IPS-20b (cell line): ENCODE results near the gene TRPC4.

Source experiments
- H3K27ac ChIP-seq: one replicate; pipeline ENCODE4 v1.5.1; 2013; ENCODE audit warnings: low read length
- H3K27me3 ChIP-seq: 2 replicates; pipeline ENCODE4 v1.6.1; 2013; ENCODE audit warnings: mild to moderate bottlenecking, low read length, inconsistent platforms; ENCODE audit not compliant: insufficient read depth
- H3K36me3 ChIP-seq: 2 replicates; pipeline ENCODE4 v1.6.1; 2013; ENCODE audit warnings: low read depth, mild to moderate bottlenecking, inconsistent platforms, low read length, moderate library complexity; ENCODE audit not compliant: insufficient read depth
- H3K4me1 ChIP-seq: 2 replicates; pipeline ENCODE4 v1.6.1; 2013; ENCODE audit warnings: mild to moderate bottlenecking, control low read depth, inconsistent platforms, low read length, moderate library complexity; ENCODE audit not compliant: insufficient read depth
- H3K4me3 ChIP-seq: 2 replicates; pipeline ENCODE4 v1.5.1; 2013; ENCODE audit warnings: mild to moderate bottlenecking, low read length, inconsistent platforms
- H3K9ac ChIP-seq: 2 replicates; pipeline ENCODE4 v1.6.1; 2013; ENCODE audit warnings: low read depth, mild to moderate bottlenecking, inconsistent platforms, low read length, moderate library complexity
- H3K9me3 ChIP-seq: 2 replicates; pipeline ENCODE4 v1.6.1; 2013; ENCODE audit warnings: mild to moderate bottlenecking, low read depth, low read length, inconsistent platforms; ENCODE audit not compliant: insufficient read depth

Gene TRPC4

GRCh38 chr13:37715606-37716015, 154.0 kb downstream of the TRPC4 start:
- H3K27ac ChIP-seq, result no peak overlapping the region
- no peaks in the 10 kb centered on the region for H3K9me3 ChIP-seq
- H3K27me3 ChIP-seq, result no peaks in the 10 kb centered on the region
- H3K4me1 ChIP-seq, result no peaks in the 10 kb centered on the region
- H3K4me3 ChIP-seq, result no peak overlapping the region
- H3K9ac ChIP-seq, result no peak overlapping the region
- H3K36me3 ChIP-seq, result no peaks in the 10 kb centered on the region

GRCh38 chr13:37709318-37709717, 160.3 kb downstream of the TRPC4 start:
- H3K4me3 ChIP-seq, result no peak overlapping the region
- H3K36me3 ChIP-seq, result no peaks in the 10 kb centered on the region
- no peak overlapping the region for H3K9ac ChIP-seq
- no peaks in the 10 kb centered on the region for H3K27me3 ChIP-seq
- no peaks in the 10 kb centered on the region for H3K9me3 ChIP-seq
- no peaks in the 10 kb centered on the region for H3K4me1 ChIP-seq
- H3K27ac ChIP-seq, result no peak overlapping the region

- H3K9ac ChIP-seq, result no peak overlapping the region
- H3K4me1 ChIP-seq, result no peaks in the 10 kb centered on the region
- H3K27me3 ChIP-seq, result no peaks in the 10 kb centered on the region
- no peaks in the 10 kb centered on the region for H3K9me3 ChIP-seq
- H3K27ac ChIP-seq, result no peak overlapping the region
- no peak overlapping the region for H3K4me3 ChIP-seq
- no peaks in the 10 kb centered on the region for H3K36me3 ChIP-seq
Observed at GRCh38 chr13:37707739-37708500, 161.7 kb downstream of the TRPC4 start.

- Histone ChIP-seq H3K27me3 (no peaks in the 10 kb centered on the region), H3K9me3 (no peaks in the 10 kb centered on the region), H3K4me1 (no peaks in the 10 kb centered on the region), H3K27ac (no peak overlapping the region), H3K36me3 (no peaks in the 10 kb centered on the region), H3K4me3 (no peak overlapping the region), H3K9ac (no peak overlapping the region)
Observed at GRCh38 chr13:37706041-37706440, 163.5 kb downstream of the TRPC4 start.

- no peak overlapping the region for H3K27ac ChIP-seq
- H3K27me3 ChIP-seq, result no peaks in the 10 kb centered on the region
- no peak overlapping the region for H3K9ac ChIP-seq
- H3K9me3 ChIP-seq, result no peaks in the 10 kb centered on the region
- H3K4me3 ChIP-seq, result no peak overlapping the region
- no peaks in the 10 kb centered on the region for H3K4me1 ChIP-seq
- no peaks in the 10 kb centered on the region for H3K36me3 ChIP-seq
Observed at GRCh38 chr13:37701972-37702371, 167.6 kb downstream of the TRPC4 start.

- Histone ChIP-seq H3K4me3 (no peak overlapping the region), H3K27me3 (no peaks in the 10 kb centered on the region), H3K27ac (no peak overlapping the region), H3K36me3 (no peaks in the 10 kb centered on the region), H3K9ac (no peak overlapping the region), H3K9me3 (no peaks in the 10 kb centered on the region), H3K4me1 (no peaks in the 10 kb centered on the region)
Observed at GRCh38 chr13:37701306-37701705, 168.3 kb downstream of the TRPC4 start.

GRCh38 chr13:37700887-37701286, 168.7 kb downstream of the TRPC4 start:
- H3K27ac ChIP-seq, result no peak overlapping the region

GRCh38 chr13:37695200-37695599, 174.4 kb downstream of the TRPC4 start:
- H3K27ac ChIP-seq, result no peak overlapping the region
- H3K4me3 ChIP-seq, result no peak overlapping the region
- H3K9me3 ChIP-seq, result no peaks in the 10 kb centered on the region
- H3K4me1 ChIP-seq, result no peaks in the 10 kb centered on the region
- no peak overlapping the region for H3K9ac ChIP-seq
- H3K36me3 ChIP-seq, result peaks cover 4% of the 10 kb centered on the region; the same call in 1 of the 2 replicates
- no peaks in the 10 kb centered on the region for H3K27me3 ChIP-seq

More at GRCh38 chr13:37700887-37701286, 168.7 kb downstream of the TRPC4 start:
- no peaks in the 10 kb centered on the region for H3K27me3 ChIP-seq
- no peak overlapping the region for H3K9ac ChIP-seq
- H3K36me3 ChIP-seq, result no peaks in the 10 kb centered on the region
- H3K4me3 ChIP-seq, result no peak overlapping the region
- no peaks in the 10 kb centered on the region for H3K4me1 ChIP-seq
- no peaks in the 10 kb centered on the region for H3K9me3 ChIP-seq

GRCh38 chr13:37690361-37690760, 179.2 kb downstream of the TRPC4 start:
- Histone ChIP-seq H3K27me3 (no peaks in the 10 kb centered on the region), H3K9me3 (no peaks in the 10 kb centered on the region), H3K27ac (no peak overlapping the region), H3K4me1 (peaks cover under 1% of the 10 kb centered on the region; the same call in 1 of the 2 replicates), H3K4me3 (no peak overlapping the region), H3K36me3 (peaks cover 4% of the 10 kb centered on the region; the same call in 1 of the 2 replicates), H3K9ac (no peak overlapping the region)

- no peak overlapping the region for H3K4me3 ChIP-seq
- H3K4me1 ChIP-seq, result peaks cover 4% of the 10 kb centered on the region; the same call in 1 of the 2 replicates
Observed at GRCh38 chr13:37686501-37686900, 183.1 kb downstream of the TRPC4 start.

GRCh38 chr13:37685206-37685605, 184.4 kb downstream of the TRPC4 start:
- 0 out of 2 replicates have a peak, but pooled peaks cover 5% of the 10 kb centered on the region for H3K36me3 ChIP-seq

More at GRCh38 chr13:37686501-37686900, 183.1 kb downstream of the TRPC4 start:
- H3K27me3 ChIP-seq, result no peaks in the 10 kb centered on the region
- H3K36me3 ChIP-seq, result 0 out of 2 replicates have a peak, but pooled peaks cover 5% of the 10 kb centered on the region
- no peak overlapping the region for H3K27ac ChIP-seq
- H3K9me3 ChIP-seq, result no peaks in the 10 kb centered on the region
- no peak overlapping the region for H3K9ac ChIP-seq

GRCh38 chr13:37682496-37682895, 187.1 kb downstream of the TRPC4 start:
- no peak overlapping the region for H3K9ac ChIP-seq
- H3K27ac ChIP-seq, result no peak overlapping the region
- H3K4me3 ChIP-seq, result no peak overlapping the region
- H3K27me3 ChIP-seq, result no peaks in the 10 kb centered on the region
- 0 out of 2 replicates have a peak, but pooled peaks cover 5% of the 10 kb centered on the region for H3K36me3 ChIP-seq
- peaks cover 4% of the 10 kb centered on the region; the same call in 1 of the 2 replicates for H3K4me1 ChIP-seq
- no peaks in the 10 kb centered on the region for H3K9me3 ChIP-seq

More at GRCh38 chr13:37685206-37685605, 184.4 kb downstream of the TRPC4 start:
- H3K4me3 ChIP-seq, result no peak overlapping the region
- no peak overlapping the region for H3K27ac ChIP-seq
- H3K4me1 ChIP-seq, result peaks cover 4% of the 10 kb centered on the region; the same call in 1 of the 2 replicates
- H3K9ac ChIP-seq, result no peak overlapping the region
- no peaks in the 10 kb centered on the region for H3K9me3 ChIP-seq
- H3K27me3 ChIP-seq, result no peaks in the 10 kb centered on the region
